IMR-90 (cell line): Measurements from ENCODE around the gene ZNF467.

Experiments
- BHLHE40 ChIP-seq: fragments of 150-350 bp; IDR thresholded peaks from 2 replicates; pipeline ENCODE4 v1.6.1; 2016; ENCODE audit warnings: mild to moderate bottlenecking, low read depth, low read length
- CEBPB ChIP-seq: IDR thresholded peaks from 2 replicates; pipeline ENCODE4 v1.6.1; 2012; ENCODE audit warnings: low read depth, low read length, improper control_type of control experiment
- CHD1 ChIP-seq: IDR thresholded peaks from 2 replicates; pipeline ENCODE4 v1.6.1; 2012; ENCODE audit warnings: low read depth, low read length, improper control_type of control experiment
- CTCF ChIP-seq: conservative IDR thresholded peaks from 2 replicates; pipeline ENCODE4 v1.5.1; 2012; ENCODE audit warnings: mild to moderate bottlenecking, low read depth, low read length, improper control_type of control experiment
- FOS ChIP-seq: fragments of 150-350 bp; IDR thresholded peaks from 2 replicates; pipeline ENCODE4 v1.6.1; 2016; ENCODE audit warnings: low read depth, low read length
- MAFK ChIP-seq: IDR thresholded peaks from 2 replicates; pipeline ENCODE4 v1.6.1; 2012; ENCODE audit warnings: low read depth, low read length, improper control_type of control experiment
- MAZ ChIP-seq: IDR thresholded peaks from 2 replicates; pipeline ENCODE4 v1.6.1; 2012; ENCODE audit warnings: low read depth, mild to moderate bottlenecking, low read length, improper control_type of control experiment, moderate library complexity, borderline replicate concordance
- MXI1 ChIP-seq: IDR thresholded peaks from 2 replicates; pipeline ENCODE4 v1.6.1; 2012; ENCODE audit warnings: low read depth, mild to moderate bottlenecking, low read length, moderate library complexity, borderline replicate concordance
- POLR2A ChIP-seq: IDR thresholded peaks from 2 replicates; pipeline ENCODE4 v1.6.1; 2012; ENCODE audit warnings: mild to moderate bottlenecking, low read depth, low read length
- RAD21 ChIP-seq: IDR thresholded peaks from 2 replicates; pipeline ENCODE4 v1.6.1; 2012; ENCODE audit warnings: low read length, improper control_type of control experiment
- RFX5 ChIP-seq: IDR thresholded peaks from 2 replicates; pipeline ENCODE4 v1.8.0; 2012; ENCODE audit warnings: low read depth, mild to moderate bottlenecking, low read length, moderate library complexity
- SMC3 ChIP-seq: fragments of 150-350 bp; IDR thresholded peaks from 2 replicates; pipeline ENCODE4 v1.6.1; 2016; ENCODE audit warnings: low read depth, mild to moderate bottlenecking, antibody characterized with exemption, low read length, moderate library complexity
- USF2 ChIP-seq: fragments of 150-350 bp; IDR thresholded peaks from 2 replicates; pipeline ENCODE4 v1.6.1; 2017; ENCODE audit warnings: mild to moderate bottlenecking, antibody characterized with exemption, low read length, low read depth

DNA sequence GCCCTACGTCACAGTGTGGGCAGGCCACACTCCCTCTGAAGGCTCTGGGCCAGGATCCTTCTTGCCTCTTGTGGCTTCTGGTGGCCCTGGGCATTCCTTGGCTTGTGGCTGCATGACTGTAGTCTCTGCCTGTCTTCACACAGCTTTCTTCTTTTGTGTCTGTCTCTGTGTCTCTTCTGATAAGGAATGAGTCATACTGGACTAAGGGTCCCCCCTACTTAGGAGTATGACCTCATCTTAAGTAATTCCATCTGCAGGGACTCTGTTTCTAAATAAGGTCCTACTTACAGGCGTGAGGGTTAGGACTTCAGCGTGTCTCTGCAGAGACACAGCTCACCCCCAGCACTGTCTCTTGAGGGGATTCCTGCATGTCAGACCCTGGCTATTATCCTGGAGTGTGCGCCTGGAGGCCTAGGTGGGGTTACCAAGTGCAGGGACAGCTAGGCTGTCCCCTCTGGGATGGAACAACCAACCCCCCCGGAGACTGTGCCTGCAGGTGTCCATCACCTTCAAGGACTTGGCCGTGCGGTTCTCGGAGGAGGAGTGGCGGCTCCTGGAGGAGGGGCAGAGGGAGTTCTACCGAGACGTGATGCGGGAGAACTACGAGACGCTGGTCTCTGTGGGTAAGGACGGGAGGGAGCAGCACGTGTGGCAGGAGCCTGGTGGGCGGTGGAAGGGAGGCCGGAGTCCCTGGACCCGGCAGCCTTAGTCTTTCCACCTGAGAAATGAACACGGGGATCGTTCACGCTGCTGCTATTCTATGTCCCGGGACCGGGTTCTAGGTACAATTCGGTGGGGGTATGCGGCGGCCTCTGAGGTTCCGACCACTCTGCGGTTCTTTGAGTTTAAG, 54.1 kb downstream of the ZNF467 start:
- TF ChIP-seq CTCF: no peak
- TF ChIP-seq CEBPB: no peak
- no peak for TF ChIP-seq USF2
- peak; percentile 23; the same call in 1 of the 2 replicates for TF ChIP-seq BHLHE40
- no peak for TF ChIP-seq POLR2A
- TF ChIP-seq MAFK: no peak
- TF ChIP-seq RAD21: no peak
- TF ChIP-seq RFX5: no peak
- TF ChIP-seq MAZ: no peak
- no peak for TF ChIP-seq CHD1
- no peak for TF ChIP-seq MXI1
- TF ChIP-seq SMC3: no peak
- peak; percentile 70; the same call in 1 of the 2 replicates for TF ChIP-seq FOS
